B cell (primary cell): ENCODE results near the gene EXOC6B. TPM values are rescaled to one million over a fixed set of nuclear protein-coding genes. Genes with fewer than 3 reads are reported as not detected.

Experiments used
- ATAC-seq: fragments of 200-7000 bp; cut with Tn5 transposase; one replicate; pipeline ENCODE4 v1.10.0; 2021; ENCODE audit warnings: low read depth, mild to moderate bottlenecking, moderate number of reproducible peaks, moderate library complexity
- CTCF ChIA-PET: fragments of 350-600 bp; sonication (Branson Sonifier 250); formaldehyde crosslinking; loops from one replicate; lab custom pipeline; 2021; ENCODE audit warnings: antibody characterized with exemption, inconsistent platforms; lab: Charles Lee
- POLR2A ChIA-PET: fragments of 350-600 bp; sonication (Branson Sonifier 250); formaldehyde crosslinking; loops from one replicate; lab custom pipeline; 2021; ENCODE audit warnings: antibody characterized with exemption; lab: Charles Lee
- DNase-seq: peaks from one replicate; pipeline ENCODE4 v3.0.0; 2013
- H2AFZ ChIP-seq: 2 replicates; pipeline ENCODE4 v1.6.1; 2012; ENCODE audit warnings: mild to moderate bottlenecking, low read depth, low read length; ENCODE audit not compliant: insufficient read depth, poor library complexity, severe bottlenecking
- H3K27ac ChIP-seq, 2 donors: 1 replicate in 1 of 2; 2 replicates in 1 of 2; pipeline ENCODE4 v1.5.1; 2012 to 2013; ENCODE audit warnings: low read length in 2 of 2, mild to moderate bottlenecking in 2 of 2, moderate library complexity in 1 of 2
- H3K27me3 ChIP-seq, 4 experiments: fragments of 200-600 bp in 1 of 4; sonication (generic) in 1 of 4; replicated peaks in 1 of 4; 1 replicate in 2 of 4; 2 replicates in 2 of 4; pipeline versions ENCODE4 v1.6.1 to v1.7.0; 2013 to 2016; ENCODE audit warnings: low read length in 3 of 4, mild to moderate bottlenecking in 2 of 4, mixed read lengths in 1 of 4, moderate library complexity in 1 of 4; ENCODE audit not compliant: insufficient read depth in 4 of 4, control insufficient read depth in 3 of 4; ENCODE audit errors: control extremely low read depth in 1 of 4
- H3K36me3 ChIP-seq, 2 experiments: replicated peaks in 1 of 2; 1 replicate in 1 of 2; 2 replicates in 1 of 2; pipeline versions ENCODE4 v1.6.1 to v1.7.1; 2013; ENCODE audit warnings: low read length in 1 of 2; ENCODE audit not compliant: insufficient read depth in 2 of 2, control insufficient read depth in 1 of 2; ENCODE audit errors: control extremely low read depth in 1 of 2, extremely low read depth in 1 of 2
- H3K4me1 ChIP-seq, 2 donors: fragments of 200-600 bp in 1 of 2; sonication (generic) in 1 of 2; 1 replicate in 1 of 2; 2 replicates in 1 of 2; pipeline versions ENCODE4 v1.5.1 to v1.6.1; 2013 to 2017; ENCODE audit warnings: low read length in 2 of 2; ENCODE audit not compliant: control insufficient read depth in 2 of 2, insufficient read depth in 2 of 2
- H3K4me2 ChIP-seq: replicated peaks from 2 replicates; pipeline ENCODE3; 2012; ENCODE audit warnings: mild to moderate bottlenecking, low read depth, low read length; ENCODE audit not compliant: poor library complexity, severe bottlenecking
- H3K4me3 ChIP-seq, 5 experiments: fragments of 200-600 bp in 1 of 5; sonication (generic) in 1 of 5; 1 replicate in 3 of 5; 2 replicates in 2 of 5; pipeline versions ENCODE4 v1.5.1 to v1.7.0; 2011 to 2016; ENCODE audit warnings: low read length in 4 of 5, mild to moderate bottlenecking in 4 of 5, low read depth in 2 of 5, control low read depth in 1 of 5, moderate library complexity in 1 of 5; ENCODE audit not compliant: insufficient read depth in 1 of 5; ENCODE audit errors: control extremely low read depth in 1 of 5, extremely low read depth in 1 of 5
- H3K79me2 ChIP-seq: fragments of 200-600 bp; sonication (generic); one replicate; pipeline ENCODE4 v1.6.0; 2016; ENCODE audit warnings: low read length; ENCODE audit not compliant: control insufficient read depth, insufficient read depth
- H3K9ac ChIP-seq: fragments of 200-600 bp; sonication (generic); 2 replicates; pipeline ENCODE4 v1.6.1; 2017; ENCODE audit warnings: mild to moderate bottlenecking, low read length, moderate library complexity
- H3K9me3 ChIP-seq, 3 donors: one replicate each; pipeline versions ENCODE4 v1.6.1 to v1.7.1; 2013; ENCODE audit warnings: low read length in 2 of 3; ENCODE audit not compliant: control insufficient read depth in 2 of 3, insufficient read depth in 1 of 3; ENCODE audit errors: control extremely low read depth in 1 of 3
- H4K20me1 ChIP-seq: 2 replicates; pipeline ENCODE4 v1.6.0; 2012; ENCODE audit warnings: mild to moderate bottlenecking, low read length; ENCODE audit not compliant: insufficient read depth, control insufficient read depth, poor library complexity, severe bottlenecking
- H3K27ac Mint-ChIP-seq: one replicate; pipeline ENCODE4 v1.8.0; 2021; ENCODE audit warnings: mixed read lengths
- H3K27me3 Mint-ChIP-seq: one replicate; pipeline ENCODE4 v1.8.0; 2021; ENCODE audit warnings: mixed read lengths
- H3K4me1 Mint-ChIP-seq: one replicate; pipeline ENCODE4 v1.8.0; 2021; ENCODE audit warnings: mixed read lengths
- H3K4me3 Mint-ChIP-seq: one replicate; pipeline ENCODE4 v1.8.0; 2021; ENCODE audit warnings: mixed read lengths
- H3K9me3 Mint-ChIP-seq: one replicate; pipeline ENCODE4 v1.8.0; 2022; ENCODE audit warnings: mixed read lengths; ENCODE audit not compliant: insufficient read depth
- EZH2 ChIP-seq: IDR thresholded peaks from 2 replicates; pipeline ENCODE4 v1.6.1; 2012; ENCODE audit warnings: borderline replicate concordance, low read depth, mild to moderate bottlenecking, moderate library complexity, low read length; ENCODE audit not compliant: insufficient read depth, poor library complexity, severe bottlenecking
- WGBS: methylation state at CpG from one replicate; pipeline ENCODE4 v1.1.5; 2013; ENCODE audit warnings: missing lambda C conversion rate; ENCODE audit not compliant: insufficient coverage; 5-methylcytosine and 5-hydroxymethylcytosine counted together
- intact Hi-C: fragments of 100-400 bp; cut with micrococcal nuclease; formaldehyde crosslinking; loops from one replicate; pipeline ENCODE4 v1.10.0; 2022
- polyA plus RNA-seq: library from polyadenylated mRNA; depleted of rRNA; stranded (reverse); fragments of >200 nt; gene quantifications from 2 replicates; pipeline ENCODE4 v1.2.3, GENCODE V29; 2012
- total RNA-seq, 2 donors: library from RNA; stranded (reverse); fragments of 120-200 nt in 1 of 2; gene quantifications; 1 replicate in 1 of 2; 2 replicates in 1 of 2; pipeline versions ENCODE4 v1.2.3 to v1.2.4, GENCODE V29; 2013 to 2022
- TF ChIP-seq, protein P1 (sequence below): fragments of 200-600 bp; IDR thresholded peaks from one replicate; pipeline ENCODE4 v1.8.0; 2022; ENCODE audit warnings: antibody characterized with exemption, mild to moderate bottlenecking

Gene EXOC6B
- total and polyA plus RNA-seq, 2 donors (not counting 1 experiment from before 2014, with no cell fraction given) = 4.8 to 22.6 TPM

DNA sequence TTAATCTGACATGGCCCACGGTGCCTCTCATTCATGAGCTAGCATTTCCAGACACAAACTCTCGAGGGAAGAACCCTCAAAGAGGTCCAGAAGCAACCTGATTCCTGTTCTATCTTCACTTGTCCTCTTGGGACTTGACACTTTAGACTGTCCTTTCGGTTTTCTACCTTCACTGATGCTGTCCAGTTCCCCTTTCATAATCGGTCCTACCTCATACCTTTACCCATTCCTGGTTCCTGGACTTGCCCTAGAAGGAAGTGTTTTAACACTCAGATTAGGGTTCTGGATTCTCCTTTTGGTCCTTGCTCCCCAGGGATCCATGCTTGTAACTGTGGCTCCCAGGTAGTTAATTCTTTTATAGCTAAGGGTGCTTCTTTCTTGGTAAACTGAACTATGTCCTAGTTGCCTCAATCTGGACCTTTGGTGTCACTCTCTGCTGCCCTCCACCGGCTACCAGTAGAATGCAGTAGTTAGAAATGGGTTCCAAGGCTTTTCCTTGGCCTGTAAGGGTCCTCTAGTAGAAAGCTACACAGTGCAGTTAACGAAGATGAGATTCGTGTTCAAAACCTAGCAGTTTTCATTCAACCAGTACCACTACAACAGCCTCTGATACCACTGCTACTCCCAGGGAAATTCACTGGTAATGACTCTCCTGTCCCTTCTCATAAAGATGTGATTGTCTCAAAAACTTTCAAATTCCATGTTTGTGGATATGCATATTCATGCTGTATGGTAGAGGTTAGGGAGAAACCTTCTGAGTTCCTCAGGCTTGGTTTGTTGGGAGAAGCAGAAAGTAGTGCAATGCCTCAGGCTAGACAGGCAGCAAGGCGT, 500.0 kb downstream of the EXOC6B start:
- no peak overlapping the region for H3K4me2 ChIP-seq
- H3K4me3 Mint-ChIP-seq = no peak overlapping the region
- no peaks in the 10 kb centered on the region for H3K9me3 Mint-ChIP-seq
- DNase-seq (no peak), ATAC-seq (no peak)
- no peaks in the 10 kb centered on the region for H3K36me3 ChIP-seq
- H3K27ac ChIP-seq = no peak overlapping the region
- no peaks in the 10 kb centered on the region for H3K4me1 Mint-ChIP-seq
- H4K20me1 ChIP-seq = no peaks in the 10 kb centered on the region
- ChIA-PET CTCF (interaction anchor here (0.7 to 2.5 kb wide), 3 partner anchors 10 to 35 kb away, joined by 3 to 6 read pairs (median 4); no protein-coding TSS in a partner anchor), POLR2A (no interaction called here)
- H2AFZ ChIP-seq = no peak overlapping the region
- no peaks in the 10 kb centered on the region for H3K79me2 ChIP-seq
- TF ChIP-seq EZH2 = no peak
- TF ChIP-seq, protein P1, sequence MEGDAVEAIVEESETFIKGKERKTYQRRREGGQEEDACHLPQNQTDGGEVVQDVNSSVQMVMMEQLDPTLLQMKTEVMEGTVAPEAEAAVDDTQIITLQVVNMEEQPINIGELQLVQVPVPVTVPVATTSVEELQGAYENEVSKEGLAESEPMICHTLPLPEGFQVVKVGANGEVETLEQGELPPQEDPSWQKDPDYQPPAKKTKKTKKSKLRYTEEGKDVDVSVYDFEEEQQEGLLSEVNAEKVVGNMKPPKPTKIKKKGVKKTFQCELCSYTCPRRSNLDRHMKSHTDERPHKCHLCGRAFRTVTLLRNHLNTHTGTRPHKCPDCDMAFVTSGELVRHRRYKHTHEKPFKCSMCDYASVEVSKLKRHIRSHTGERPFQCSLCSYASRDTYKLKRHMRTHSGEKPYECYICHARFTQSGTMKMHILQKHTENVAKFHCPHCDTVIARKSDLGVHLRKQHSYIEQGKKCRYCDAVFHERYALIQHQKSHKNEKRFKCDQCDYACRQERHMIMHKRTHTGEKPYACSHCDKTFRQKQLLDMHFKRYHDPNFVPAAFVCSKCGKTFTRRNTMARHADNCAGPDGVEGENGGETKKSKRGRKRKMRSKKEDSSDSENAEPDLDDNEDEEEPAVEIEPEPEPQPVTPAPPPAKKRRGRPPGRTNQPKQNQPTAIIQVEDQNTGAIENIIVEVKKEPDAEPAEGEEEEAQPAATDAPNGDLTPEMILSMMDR = peak; percentile 38
- WGBS = 81% methylated on average over 3 of the region's 8 CpGs
- no peak overlapping the region for H3K9ac ChIP-seq
- no peaks in the 10 kb centered on the region for H3K27me3 ChIP-seq
- intact Hi-C loops = no loop called here
- no peaks in the 10 kb centered on the region for H3K27me3 Mint-ChIP-seq
- no peak overlapping the region for H3K27ac Mint-ChIP-seq
- H3K4me3 ChIP-seq = no peak overlapping the region
- no peaks in the 10 kb centered on the region for H3K4me1 ChIP-seq
- H3K9me3 ChIP-seq = no peaks in the 10 kb centered on the region

DNA sequence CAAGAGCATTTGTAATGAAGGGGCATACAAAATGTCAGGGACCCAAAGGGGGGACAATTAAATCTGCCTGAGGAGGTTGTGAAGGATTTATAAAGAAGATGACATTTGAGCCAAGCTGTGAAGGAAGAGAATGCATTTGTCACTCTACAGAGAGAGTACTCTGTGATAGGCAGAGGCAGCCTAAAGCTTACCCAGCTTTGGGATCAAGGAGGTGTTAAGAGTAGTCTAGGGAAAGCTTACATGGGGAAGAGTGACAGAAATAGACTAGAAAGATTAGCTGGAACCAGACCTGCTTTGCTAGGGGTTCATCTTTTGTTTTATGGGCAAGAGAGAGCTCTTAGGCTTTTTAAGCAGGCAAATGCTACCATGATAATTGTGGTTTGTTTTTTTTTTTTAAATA, 509.1 kb downstream of the EXOC6B start:
- Histone ChIP-seq H3K27me3 (no peaks in the 10 kb centered on the region), H3K27ac (no peak overlapping the region), H3K79me2 (no peaks in the 10 kb centered on the region), H3K4me2 (no peak overlapping the region), H2AFZ (no peak overlapping the region), H4K20me1 (no peaks in the 10 kb centered on the region), H3K4me1 (no peaks in the 10 kb centered on the region), H3K9ac (no peak overlapping the region), H3K9me3 (no peaks in the 10 kb centered on the region), H3K36me3 (no peaks in the 10 kb centered on the region), H3K4me3 (no peak overlapping the region)
- Mint-ChIP-seq H3K9me3 (no peaks in the 10 kb centered on the region), H3K27me3 (no peaks in the 10 kb centered on the region), H3K4me3 (no peak overlapping the region), H3K4me1 (no peaks in the 10 kb centered on the region), H3K27ac (no peak overlapping the region)
- TF ChIP-seq, protein P1 = no peak
- no peak for TF ChIP-seq EZH2
- CTCF ChIA-PET = no interaction called here
- ATAC-seq (no peak), DNase-seq (no peak)
- POLR2A ChIA-PET = no interaction called here
- intact Hi-C loops = no loop called here
